Mesothelial cell of epicardium (in vitro differentiated cells): ENCODE results near the gene CSNK1G2. TPM values are rescaled to one million over a fixed set of nuclear protein-coding genes. Genes with fewer than 3 reads are reported as not detected.

Experiments
- DNase-seq, 2 experiments: peaks; one replicate each; pipeline ENCODE4 v3.0.0; 2021; ENCODE audit warnings: low spot score in 2 of 2; ENCODE audit not compliant: unreplicated experiment in 2 of 2
- H3K27ac Mint-ChIP-seq: 2 replicates; pipeline ENCODE4 v1.8.0; 2021; ENCODE audit warnings: mixed read lengths
- H3K27me3 Mint-ChIP-seq: 2 replicates; pipeline ENCODE4 v1.8.0; 2021; ENCODE audit warnings: low read depth, mixed read lengths
- H3K36me3 Mint-ChIP-seq: 2 replicates; pipeline ENCODE4 v1.8.0; 2021; ENCODE audit warnings: mixed read lengths
- H3K4me1 Mint-ChIP-seq: 2 replicates; pipeline ENCODE4 v1.8.0; 2021; ENCODE audit warnings: mixed read lengths
- H3K4me3 Mint-ChIP-seq: 2 replicates; pipeline ENCODE4 v1.8.0; 2021; ENCODE audit warnings: mild to moderate bottlenecking, moderate library complexity, mixed read lengths
- H3K9me3 Mint-ChIP-seq: 2 replicates; pipeline ENCODE4 v1.8.0; 2021; ENCODE audit warnings: mixed read lengths
- total RNA-seq: library from RNA; stranded (reverse); gene quantifications from 3 replicates; pipeline ENCODE4 v1.2.1, GENCODE V29; 2021
- TF ChIP-seq, protein P1 (sequence below): fragments of 200-600 bp; sonication (generic); IDR thresholded peaks from one replicate; pipeline ENCODE4 v1.5.0; 2021; ENCODE audit warnings: antibody characterized with exemption; ENCODE audit not compliant: unreplicated experiment

Gene CSNK1G2
- total RNA-seq, 1 donor from 2014 or later: 79.1 TPM

DNA sequence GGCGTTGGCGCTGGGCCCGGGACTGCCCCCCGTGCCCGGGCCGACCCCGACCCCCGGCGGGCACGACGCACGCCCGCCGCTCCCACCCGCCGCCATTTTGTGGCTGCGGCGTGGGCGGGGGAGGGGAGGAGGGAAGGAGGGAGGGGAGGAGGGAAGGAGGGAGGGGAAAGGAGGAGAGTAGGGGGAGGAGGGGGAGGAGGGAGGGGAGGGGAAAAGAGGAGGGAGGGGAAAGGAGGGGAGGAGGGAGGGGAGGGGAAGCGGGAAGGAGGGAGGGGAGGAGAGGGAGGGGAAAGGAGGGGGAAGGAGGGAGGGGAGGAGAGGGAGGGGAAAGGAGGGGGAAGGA lies 74.6 kb downstream of the CSNK1G2 start, which contains the start of gene BTBD2:
TSS of gene BTBD2 (minus strand) at position 107 of the 343 bp plus-strand sequence. CDS start at position 96, 11 bp downstream.
- Mint-ChIP-seq H3K27ac (peak within 1 kb of the TSS; percentile 30), H3K4me3 (peak within 1 kb of the TSS; percentile 65), H3K36me3 (peaks cover 17% of the 10 kb centered on the region), H3K27me3 (no peaks in the 10 kb centered on the region), H3K4me1 (peaks cover 5% of the 10 kb centered on the region), H3K9me3 (no peaks in the 10 kb centered on the region)
- TF ChIP-seq, protein P1, sequence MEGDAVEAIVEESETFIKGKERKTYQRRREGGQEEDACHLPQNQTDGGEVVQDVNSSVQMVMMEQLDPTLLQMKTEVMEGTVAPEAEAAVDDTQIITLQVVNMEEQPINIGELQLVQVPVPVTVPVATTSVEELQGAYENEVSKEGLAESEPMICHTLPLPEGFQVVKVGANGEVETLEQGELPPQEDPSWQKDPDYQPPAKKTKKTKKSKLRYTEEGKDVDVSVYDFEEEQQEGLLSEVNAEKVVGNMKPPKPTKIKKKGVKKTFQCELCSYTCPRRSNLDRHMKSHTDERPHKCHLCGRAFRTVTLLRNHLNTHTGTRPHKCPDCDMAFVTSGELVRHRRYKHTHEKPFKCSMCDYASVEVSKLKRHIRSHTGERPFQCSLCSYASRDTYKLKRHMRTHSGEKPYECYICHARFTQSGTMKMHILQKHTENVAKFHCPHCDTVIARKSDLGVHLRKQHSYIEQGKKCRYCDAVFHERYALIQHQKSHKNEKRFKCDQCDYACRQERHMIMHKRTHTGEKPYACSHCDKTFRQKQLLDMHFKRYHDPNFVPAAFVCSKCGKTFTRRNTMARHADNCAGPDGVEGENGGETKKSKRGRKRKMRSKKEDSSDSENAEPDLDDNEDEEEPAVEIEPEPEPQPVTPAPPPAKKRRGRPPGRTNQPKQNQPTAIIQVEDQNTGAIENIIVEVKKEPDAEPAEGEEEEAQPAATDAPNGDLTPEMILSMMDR: no peak
- DNase-seq: no peak

DNA sequence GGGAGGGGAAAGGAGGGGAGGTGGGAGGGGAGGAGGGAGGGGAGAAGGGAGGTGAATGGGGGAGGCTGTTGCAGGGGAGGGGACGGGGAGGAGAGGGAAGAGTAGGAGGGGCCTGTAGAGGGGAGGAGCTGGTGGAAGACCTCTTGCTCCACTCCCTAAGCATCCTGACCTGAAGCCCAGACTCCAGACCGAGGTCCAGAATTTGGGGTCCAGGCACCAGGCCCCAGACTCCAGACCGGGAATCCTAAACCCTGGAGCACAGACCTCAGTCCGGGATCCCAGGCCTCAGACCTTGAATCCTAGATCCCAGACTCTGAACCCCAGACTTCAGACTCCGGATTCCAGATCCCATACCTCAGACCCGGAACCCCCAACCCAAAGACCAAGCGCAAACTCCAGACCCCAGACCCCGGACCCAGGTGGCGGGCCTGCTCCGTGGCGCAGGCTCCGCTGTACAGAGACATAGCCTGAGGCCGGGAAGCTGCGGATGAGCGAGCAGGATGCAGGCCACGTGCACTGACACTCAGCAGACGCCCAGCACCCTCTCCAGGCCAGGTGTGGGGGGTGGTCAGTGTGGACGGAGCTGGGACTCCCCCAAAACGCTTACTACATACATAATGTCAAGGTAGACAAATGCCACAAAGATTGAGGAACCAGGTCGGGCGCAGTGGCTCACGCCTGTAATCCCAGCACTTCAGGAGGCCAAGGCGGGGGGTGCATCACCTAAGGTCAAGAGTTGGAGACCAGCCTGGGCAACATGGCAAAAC lies 75.3 kb downstream of the CSNK1G2 start:
- TF ChIP-seq, protein P1: no peak
- Mint-ChIP-seq H3K27me3 (no peaks in the 10 kb centered on the region), H3K4me3 (peak overlapping the region; percentile 59), H3K9me3 (no peaks in the 10 kb centered on the region), H3K4me1 (peaks cover 5% of the 10 kb centered on the region), H3K36me3 (peaks cover 12% of the 10 kb centered on the region), H3K27ac (peak overlapping the region; percentile 30)
- no peak for DNase-seq

DNA sequence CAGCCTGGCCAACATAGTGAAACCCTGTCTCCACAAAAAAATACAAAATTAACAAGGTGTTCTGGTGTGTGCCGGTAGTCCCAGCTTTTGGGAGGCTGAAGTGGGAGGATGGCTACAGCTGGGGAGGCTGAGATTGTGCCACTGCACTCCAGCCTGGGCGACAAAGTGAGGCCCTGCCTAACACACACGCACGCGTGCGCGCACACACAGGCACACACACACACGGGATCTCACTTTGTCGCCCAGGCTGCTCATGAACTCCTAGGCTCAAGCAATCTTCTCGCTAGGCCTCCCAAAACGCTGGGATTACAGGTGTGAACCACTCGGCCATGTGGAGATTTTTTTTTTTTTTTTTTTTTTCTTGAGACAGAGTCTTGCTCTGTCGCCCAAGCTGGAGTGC lies 77.8 kb downstream of the CSNK1G2 start:
- TF ChIP-seq, protein P1: no peak
- no peak overlapping the region for H3K4me3 Mint-ChIP-seq
- no peak overlapping the region for H3K27ac Mint-ChIP-seq
- no peaks in the 10 kb centered on the region for H3K9me3 Mint-ChIP-seq
- H3K4me1 Mint-ChIP-seq: no peaks in the 10 kb centered on the region
- H3K27me3 Mint-ChIP-seq: no peaks in the 10 kb centered on the region
- H3K36me3 Mint-ChIP-seq: no peaks in the 10 kb centered on the region
- DNase-seq: no peak

DNA sequence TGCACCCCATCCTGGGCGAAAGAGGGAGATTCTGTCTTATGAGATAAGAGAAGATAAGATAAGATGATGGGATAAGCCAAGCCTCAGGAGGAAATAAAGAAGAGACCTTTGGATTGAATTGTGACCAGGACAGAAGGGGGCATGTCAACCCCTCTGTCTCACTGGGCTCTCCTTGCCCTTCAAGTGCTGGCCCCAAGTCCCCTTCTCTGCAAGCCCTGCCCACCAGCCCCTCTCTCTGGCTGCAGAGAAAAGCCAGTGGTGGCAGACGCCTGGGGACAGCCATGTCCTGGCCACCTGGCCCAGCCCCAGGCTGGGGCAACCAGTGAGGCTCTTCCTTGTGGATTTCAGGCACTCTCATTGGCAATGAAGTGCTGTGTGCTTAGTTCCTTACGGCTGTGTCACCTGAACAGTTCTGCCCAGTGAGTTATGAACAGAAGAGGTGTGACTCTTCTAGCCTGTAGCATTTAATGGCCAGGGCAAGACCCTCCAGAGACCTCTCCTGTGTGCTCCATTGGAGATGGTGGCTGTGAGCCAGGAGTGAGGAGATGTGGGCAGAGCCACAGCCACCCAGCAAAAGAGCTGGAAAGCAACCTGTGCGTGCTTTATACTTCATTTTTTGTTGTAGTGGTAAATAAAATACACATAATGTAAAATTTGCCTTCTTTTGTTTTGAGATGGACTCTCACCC lies 80.6 kb downstream of the CSNK1G2 start:
- H3K27ac Mint-ChIP-seq: no peak overlapping the region
- H3K4me1 Mint-ChIP-seq: no peaks in the 10 kb centered on the region
- no peak for DNase-seq
- H3K36me3 Mint-ChIP-seq: no peaks in the 10 kb centered on the region
- TF ChIP-seq, protein P1: no peak
- H3K27me3 Mint-ChIP-seq: no peaks in the 10 kb centered on the region
- H3K4me3 Mint-ChIP-seq: no peak overlapping the region
- H3K9me3 Mint-ChIP-seq: no peaks in the 10 kb centered on the region

DNA sequence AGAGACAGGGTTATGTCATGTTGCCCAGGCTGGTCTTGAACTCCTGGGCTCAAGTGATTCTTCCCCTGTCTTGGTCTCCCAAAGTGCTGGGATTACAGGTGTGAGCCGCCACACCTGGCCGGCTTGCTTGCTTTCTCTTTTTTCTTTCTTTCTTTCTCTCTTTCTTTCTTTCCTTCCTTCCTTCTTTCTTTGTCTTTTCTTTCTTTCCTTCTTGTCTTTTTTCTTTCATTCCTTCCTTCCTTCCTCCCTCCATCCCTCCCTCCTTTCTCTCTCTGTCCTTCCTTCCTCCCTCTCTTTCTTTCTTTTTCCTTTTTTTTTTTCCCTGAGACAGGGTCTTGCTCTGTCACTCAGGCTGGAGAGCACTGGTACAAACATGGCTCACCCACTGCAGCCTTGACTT lies 81.3 kb downstream of the CSNK1G2 start:
- no peaks in the 10 kb centered on the region for H3K9me3 Mint-ChIP-seq
- H3K4me3 Mint-ChIP-seq: no peak overlapping the region
- TF ChIP-seq, protein P1: no peak
- no peaks in the 10 kb centered on the region for H3K4me1 Mint-ChIP-seq
- no peak for DNase-seq
- no peaks in the 10 kb centered on the region for H3K27me3 Mint-ChIP-seq
- no peak overlapping the region for H3K27ac Mint-ChIP-seq
- H3K36me3 Mint-ChIP-seq: no peaks in the 10 kb centered on the region
